ENCODE results near the gene AMIGO1.

DNA sequence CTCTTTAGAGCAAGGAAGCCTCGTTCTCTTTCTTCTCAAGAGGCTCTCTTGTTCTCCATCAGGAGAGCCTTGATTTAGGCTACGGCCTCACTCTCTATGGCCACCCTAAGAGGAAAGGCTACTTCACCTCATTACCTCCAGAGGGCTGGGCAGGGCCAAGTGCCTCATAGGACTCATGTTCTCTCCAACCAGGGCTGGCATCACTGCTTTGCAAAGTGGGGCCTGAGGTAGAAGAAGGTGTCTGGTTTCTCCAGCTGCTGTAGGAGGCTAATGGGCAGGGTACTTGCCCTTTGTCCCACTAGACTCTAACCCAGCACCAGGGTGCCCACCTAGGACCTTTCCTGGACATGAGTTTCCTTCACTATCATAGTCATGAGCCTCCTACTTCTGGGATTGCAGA, 27.9 kb downstream of the AMIGO1 start:
- TF ChIP-seq POLR2AphosphoS5 (IDR thresholded peaks at IDR 0.05), result no peak
- TF ChIP-seq, protein P1, sequence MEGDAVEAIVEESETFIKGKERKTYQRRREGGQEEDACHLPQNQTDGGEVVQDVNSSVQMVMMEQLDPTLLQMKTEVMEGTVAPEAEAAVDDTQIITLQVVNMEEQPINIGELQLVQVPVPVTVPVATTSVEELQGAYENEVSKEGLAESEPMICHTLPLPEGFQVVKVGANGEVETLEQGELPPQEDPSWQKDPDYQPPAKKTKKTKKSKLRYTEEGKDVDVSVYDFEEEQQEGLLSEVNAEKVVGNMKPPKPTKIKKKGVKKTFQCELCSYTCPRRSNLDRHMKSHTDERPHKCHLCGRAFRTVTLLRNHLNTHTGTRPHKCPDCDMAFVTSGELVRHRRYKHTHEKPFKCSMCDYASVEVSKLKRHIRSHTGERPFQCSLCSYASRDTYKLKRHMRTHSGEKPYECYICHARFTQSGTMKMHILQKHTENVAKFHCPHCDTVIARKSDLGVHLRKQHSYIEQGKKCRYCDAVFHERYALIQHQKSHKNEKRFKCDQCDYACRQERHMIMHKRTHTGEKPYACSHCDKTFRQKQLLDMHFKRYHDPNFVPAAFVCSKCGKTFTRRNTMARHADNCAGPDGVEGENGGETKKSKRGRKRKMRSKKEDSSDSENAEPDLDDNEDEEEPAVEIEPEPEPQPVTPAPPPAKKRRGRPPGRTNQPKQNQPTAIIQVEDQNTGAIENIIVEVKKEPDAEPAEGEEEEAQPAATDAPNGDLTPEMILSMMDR (IDR thresholded peaks at IDR 0.05), result no peak
- TF ChIP-seq POLR2A (IDR thresholded peaks at IDR 0.05), result no peak
- no peak for TF ChIP-seq EP300 (IDR thresholded peaks at IDR 0.05)
